Transverse colon (tissue), 4 donors: Measurements from ENCODE around the gene C1orf185. TPM values are rescaled to one million over a fixed set of nuclear protein-coding genes. Genes with fewer than 3 reads are reported as not detected.

Experiments
- small RNA-seq, 4 donors: library from RNA; depleted of rRNA; stranded (forward); fragments of <200 nt; gene quantifications; one replicate each; pipeline ENCODE3, GENCODE V24; 2016
- total RNA-seq, 4 donors: library from RNA; depleted of rRNA; stranded (reverse); fragments of >200 nt; gene quantifications; one replicate each; pipeline ENCODE4 v1.1.0, GENCODE V29; 2016

C1orf185 gene
- total RNA-seq, 4 donors from 2014 or later: not detected

Small RNA genes within 50 kb of the gene (small RNA-seq; reads per million reads assigned to genes)
- gene MIR4421 (0 reads per million in 4 donors), gene MIR6500 (0 reads per million in 4 donors), gene RF00019 (0 reads per million in 4 donors)

Other genes starting within 250 kb of the C1orf185 start
- 10 to 100 TPM; 25.1 to 74.6 (median 37.2) TPM for gene FAF1, start 142.0 kb upstream of the C1orf185 start, total RNA-seq
- gene CDKN2C, start 132.0 kb upstream of the C1orf185 start, total RNA-seq: 10 to 100 TPM in 1 of 4 donors, 1 to 10 TPM in 2, not detected in 1; 6.7 to 10.3 (median 7.4) TPM
- gene RNF11, start 134.0 kb downstream of the C1orf185 start, total RNA-seq: 10 to 100 TPM; 34.8 to 72.5 (median 52.8) TPM
- 10 to 100 TPM; 41.8 to 96.1 (median 73.0) TPM for gene TTC39A, start 228.3 kb downstream of the C1orf185 start, total RNA-seq